Brain microvascular endothelial cell (primary cell): ENCODE data around the gene OGT.
"Not testable (repeated sequence)": the region's sequence is repeated elsewhere in the genome, so short reads cannot be mapped to it uniquely, and the experiment has no call there.

Experiments used
- DNase-seq: peaks from one replicate; pipeline ENCODE4 v3.0.0-alpha.2; 2020
- H3K27ac ChIP-seq: fragments of 250-450 bp; sonication (Bioruptor Pico); 2 replicates; pipeline ENCODE4 v1.5.1; 2020; ENCODE audit warnings: mild to moderate bottlenecking, moderate library complexity
- H3K27me3 ChIP-seq: fragments of 250-450 bp; sonication (Bioruptor Pico); replicated peaks from 2 replicates; pipeline ENCODE4 v1.5.1; 2020; ENCODE audit warnings: mild to moderate bottlenecking
- H3K36me3 ChIP-seq: fragments of 250-450 bp; sonication (Bioruptor Pico); replicated peaks from 2 replicates; pipeline ENCODE4 v1.5.1; 2020; ENCODE audit warnings: mild to moderate bottlenecking
- H3K4me3 ChIP-seq: 2 replicates; pipeline ENCODE4 v1.5.1; 2011; ENCODE audit warnings: low read depth, mild to moderate bottlenecking, control low read depth, low read length, moderate library complexity
- in situ Hi-C: cut with HindIII; loops from 2 replicates; pipeline ENCODE4 v1.10.0; 2017; ENCODE audit warnings: low sequenced_read_pairs, low pct_ligation_motif_present
- TF ChIP-seq, protein P1 (sequence below): IDR thresholded peaks from 2 replicates; pipeline ENCODE4 v1.5.1; 2011; ENCODE audit warnings: low read depth, mild to moderate bottlenecking, moderate library complexity, low read length, control low read depth, inconsistent platforms; ENCODE audit errors: missing control alignments

Gene OGT

DNA sequence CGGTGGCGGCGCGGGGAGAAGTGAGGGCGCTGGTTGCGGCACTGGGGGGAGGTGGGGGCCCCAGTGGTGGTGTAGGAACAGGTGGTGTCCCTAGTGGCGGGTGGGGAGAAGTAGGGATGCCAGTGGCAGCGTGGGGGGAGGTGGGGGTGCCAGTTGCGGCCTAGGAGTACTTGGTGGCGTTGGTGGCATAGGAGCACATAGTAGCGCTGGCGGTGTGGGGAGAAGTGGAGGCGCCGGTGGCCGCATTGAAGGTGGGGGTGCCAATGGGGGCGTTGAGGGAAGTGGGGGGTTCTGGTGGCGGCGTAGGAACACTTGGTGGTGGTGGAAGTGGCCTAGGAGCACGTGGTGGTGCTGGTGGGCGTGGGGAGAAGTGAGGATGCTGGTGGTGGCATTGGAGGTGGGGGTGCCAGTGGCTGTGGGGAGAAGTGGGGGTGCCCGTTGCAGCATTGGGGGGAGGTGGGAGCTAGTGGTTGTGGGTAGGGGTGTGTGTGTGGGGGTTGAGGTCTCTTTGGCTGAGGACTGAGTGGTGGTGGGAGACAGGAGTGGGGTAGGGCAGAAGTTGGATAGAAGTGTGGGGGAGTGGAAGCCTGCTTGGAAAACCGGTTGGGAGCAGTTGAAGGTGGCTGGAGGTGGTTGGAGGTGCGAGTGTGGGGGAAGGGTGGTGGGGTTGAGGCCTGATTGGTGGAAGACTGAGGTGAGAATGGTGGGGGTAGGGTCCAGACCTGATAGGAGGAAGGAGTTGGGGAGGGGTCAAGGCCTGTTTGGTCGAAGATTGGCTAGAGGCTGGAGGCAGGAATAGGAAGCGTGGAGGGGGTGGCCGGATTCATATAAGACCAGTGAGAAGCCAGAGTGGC, 46.5 kb downstream of the OGT start:
- no peak for DNase-seq
- TF ChIP-seq, protein P1, sequence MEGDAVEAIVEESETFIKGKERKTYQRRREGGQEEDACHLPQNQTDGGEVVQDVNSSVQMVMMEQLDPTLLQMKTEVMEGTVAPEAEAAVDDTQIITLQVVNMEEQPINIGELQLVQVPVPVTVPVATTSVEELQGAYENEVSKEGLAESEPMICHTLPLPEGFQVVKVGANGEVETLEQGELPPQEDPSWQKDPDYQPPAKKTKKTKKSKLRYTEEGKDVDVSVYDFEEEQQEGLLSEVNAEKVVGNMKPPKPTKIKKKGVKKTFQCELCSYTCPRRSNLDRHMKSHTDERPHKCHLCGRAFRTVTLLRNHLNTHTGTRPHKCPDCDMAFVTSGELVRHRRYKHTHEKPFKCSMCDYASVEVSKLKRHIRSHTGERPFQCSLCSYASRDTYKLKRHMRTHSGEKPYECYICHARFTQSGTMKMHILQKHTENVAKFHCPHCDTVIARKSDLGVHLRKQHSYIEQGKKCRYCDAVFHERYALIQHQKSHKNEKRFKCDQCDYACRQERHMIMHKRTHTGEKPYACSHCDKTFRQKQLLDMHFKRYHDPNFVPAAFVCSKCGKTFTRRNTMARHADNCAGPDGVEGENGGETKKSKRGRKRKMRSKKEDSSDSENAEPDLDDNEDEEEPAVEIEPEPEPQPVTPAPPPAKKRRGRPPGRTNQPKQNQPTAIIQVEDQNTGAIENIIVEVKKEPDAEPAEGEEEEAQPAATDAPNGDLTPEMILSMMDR = no peak
- no peak overlapping the region for H3K27ac ChIP-seq
- in situ Hi-C loops = no loop called here
- no peaks in the 10 kb centered on the region for H3K27me3 ChIP-seq
- H3K4me3 ChIP-seq = no peak overlapping the region
- no peaks in the 10 kb centered on the region for H3K36me3 ChIP-seq

DNA sequence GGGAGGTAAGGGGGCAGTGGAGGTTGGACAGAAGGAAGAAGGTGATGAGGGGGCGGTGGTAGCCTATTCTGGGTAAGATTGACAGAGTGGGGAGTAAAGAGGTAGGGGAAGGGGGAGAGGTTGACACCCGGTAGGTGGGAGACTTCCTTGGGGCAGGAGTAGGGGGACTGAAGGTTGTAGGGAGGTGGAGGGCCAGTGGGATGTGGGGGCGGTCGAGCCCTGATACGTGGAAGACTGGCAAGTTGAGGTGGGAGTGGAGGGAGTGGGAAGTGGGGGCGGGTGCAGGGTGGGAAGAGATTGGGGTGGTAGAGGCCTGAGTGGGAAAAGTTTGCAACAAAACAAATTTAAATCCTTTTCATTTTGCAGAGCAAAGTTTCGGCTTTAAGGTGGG, 47.1 kb downstream of the OGT start:
- Histone ChIP-seq H3K27ac (no peak overlapping the region), H3K36me3 (no peaks in the 10 kb centered on the region)
- in situ Hi-C loops = no loop called here

DNA sequence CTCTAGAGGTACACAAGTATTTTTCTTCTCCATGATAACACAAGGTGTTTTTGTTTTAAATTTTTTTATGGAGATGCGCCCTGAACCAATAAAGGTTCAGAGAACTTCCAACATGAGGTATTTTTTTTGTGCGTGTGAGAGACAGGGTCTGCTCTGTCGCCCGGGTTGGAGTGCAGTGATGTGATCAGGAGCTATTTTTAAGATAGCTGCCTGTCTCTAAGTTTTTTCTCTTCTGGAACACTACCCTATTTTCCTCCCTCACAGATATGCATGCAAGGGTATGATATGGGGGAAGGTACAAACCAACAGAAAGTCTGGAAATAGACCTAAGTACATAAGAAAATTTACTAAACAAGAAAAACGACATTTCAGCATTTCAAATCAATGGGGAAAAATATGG, 48.3 kb downstream of the OGT start:
- Histone ChIP-seq H3K27ac (no peak overlapping the region), H3K4me3 (no peak overlapping the region), H3K27me3 (no peaks in the 10 kb centered on the region), H3K36me3 (no peaks in the 10 kb centered on the region)
- TF ChIP-seq, protein P1 = no peak
- no peak for DNase-seq
- in situ Hi-C loops = no loop called here

More for the DNA sequence above, 47.1 kb downstream of the OGT start:
- DNase-seq = no peak
- Histone ChIP-seq H3K27me3 (no peaks in the 10 kb centered on the region), H3K4me3 (no peak overlapping the region)
- TF ChIP-seq, protein P1 = no peak

DNA sequence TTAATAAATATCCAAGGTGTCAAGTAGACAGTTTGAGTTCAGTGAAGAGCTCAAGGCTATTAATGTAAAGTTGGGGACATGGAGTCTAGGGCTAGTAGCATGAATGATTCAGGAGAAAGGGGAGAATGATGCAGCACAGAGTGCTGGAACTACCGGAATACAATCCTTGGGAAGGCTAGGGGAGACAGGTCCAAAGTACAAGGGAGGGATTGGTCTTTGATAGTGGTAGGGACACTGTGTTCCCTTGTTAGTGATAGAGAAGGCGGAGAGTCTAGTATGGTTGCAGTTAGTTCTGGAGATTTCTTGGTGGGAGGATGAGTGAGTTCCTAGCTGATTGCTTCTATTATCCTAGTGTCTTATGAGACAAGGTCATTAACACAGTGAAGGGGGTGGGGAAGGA, 54.0 kb downstream of the OGT start:
- TF ChIP-seq, protein P1 = no peak
- no peak overlapping the region for H3K27ac ChIP-seq
- in situ Hi-C loops = no loop called here
- no peak overlapping the region for H3K4me3 ChIP-seq
- H3K36me3 ChIP-seq = no peaks in the 10 kb centered on the region
- DNase-seq = no peak
- no peaks in the 10 kb centered on the region for H3K27me3 ChIP-seq

DNA sequence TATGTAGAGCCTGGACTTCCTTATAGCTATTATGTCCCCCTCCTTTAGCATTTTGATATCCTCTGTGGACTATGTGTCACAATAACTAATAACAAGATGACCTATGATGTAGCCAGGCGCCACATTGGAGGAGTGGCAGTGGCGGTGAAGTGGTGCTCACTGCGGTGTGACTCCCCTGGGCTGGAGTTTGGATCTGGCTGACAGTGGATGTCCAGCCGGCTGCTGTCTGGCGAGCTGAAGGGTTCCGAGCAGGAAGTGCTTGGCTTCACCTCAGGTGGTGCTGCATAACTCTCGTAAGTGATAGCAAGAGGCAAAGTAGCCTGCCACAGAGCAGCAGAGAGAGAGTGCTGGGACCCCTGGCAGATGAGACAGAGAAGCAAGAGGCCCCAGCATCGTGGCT, 60.3 kb downstream of the OGT start:
- H3K27ac ChIP-seq, DNase-seq, H3K36me3 ChIP-seq, in situ Hi-C loops, H3K27me3 ChIP-seq, H3K4me3 ChIP-seq: not testable (repeated sequence)

DNA sequence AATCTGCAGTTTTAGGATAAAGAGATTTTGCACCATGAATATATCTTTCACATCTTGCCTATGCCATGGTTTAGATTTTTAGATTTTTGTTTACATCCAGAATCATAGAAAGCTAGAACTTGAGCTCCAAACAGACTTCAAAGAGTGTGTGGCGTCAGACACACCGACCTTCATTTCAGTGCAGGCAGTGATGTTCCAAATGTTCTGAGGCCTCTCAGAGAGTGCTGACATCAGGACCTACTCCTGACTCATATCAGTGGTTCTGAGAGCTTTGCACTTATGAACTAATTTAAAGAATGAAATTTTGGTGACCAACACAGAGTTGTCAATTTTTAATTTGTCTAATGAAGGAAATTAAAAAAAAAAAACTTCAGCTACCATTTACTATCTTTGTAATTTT, 67.1 kb downstream of the OGT start:
- in situ Hi-C loops = no loop called here
- Histone ChIP-seq H3K27me3 (no peaks in the 10 kb centered on the region), H3K4me3 (no peak overlapping the region), H3K36me3 (peaks cover 11% of the 10 kb centered on the region), H3K27ac (no peak overlapping the region)
- TF ChIP-seq, protein P1 = no peak
- DNase-seq = no peak
